HL-60/S4 treated with phorbol 12-myristate 13-acetate at 8.2 ng/mL for 4 days and 3 days (cell line): Measurements from ENCODE around the gene TMEM117.
"Not testable (repeated sequence)": the region's sequence is repeated elsewhere in the genome, so short reads cannot be mapped to it uniquely, and the experiment has no call there.

Experiments used
- in situ Hi-C: fragments of 300-500 bp; cut with MboI; formaldehyde crosslinking; loops from 2 replicates; pipeline ENCODE4 v1.15.0; 2022; ENCODE audit warnings: low sequenced_read_pairs

TMEM117 gene

DNA sequence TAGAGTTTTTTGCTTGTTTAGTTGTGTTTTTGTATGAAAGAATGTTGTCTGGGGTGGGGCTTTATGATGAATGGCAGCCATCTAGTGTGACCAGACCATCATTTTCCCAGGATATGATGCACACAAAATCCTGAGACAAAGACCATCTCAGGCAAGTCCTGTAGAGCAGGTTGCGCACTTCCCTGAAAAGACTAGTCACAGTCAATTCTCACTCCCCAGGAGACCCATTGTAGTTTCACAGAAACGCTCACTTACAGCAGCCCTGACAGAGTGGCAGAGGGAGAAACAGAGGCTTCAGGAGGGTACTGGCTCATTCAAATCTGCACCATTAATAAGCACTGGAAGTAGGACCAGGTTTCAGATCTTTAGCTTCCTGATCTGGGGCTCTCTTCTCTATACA is 183.2 kb downstream of the TMEM117 start:
- in situ Hi-C loops = no loop called here

DNA sequence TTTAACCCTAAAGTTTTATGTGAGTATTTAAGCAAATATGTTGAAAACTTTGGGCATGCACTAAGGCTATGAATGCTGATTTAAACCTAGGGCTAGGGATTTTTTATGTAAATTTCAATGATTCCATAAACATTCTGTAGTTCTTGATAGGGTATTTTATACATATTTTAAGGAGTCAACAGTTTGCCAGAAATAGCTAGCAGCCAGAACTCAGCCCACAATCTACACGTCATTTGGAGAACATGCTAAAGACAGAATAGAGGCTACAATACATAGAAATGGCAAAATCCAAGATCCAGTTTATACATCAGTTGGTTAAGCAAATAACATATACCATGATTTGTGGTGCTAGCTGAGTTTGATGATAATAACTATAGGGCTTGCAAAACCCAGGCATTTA is 184.7 kb downstream of the TMEM117 start:
- in situ Hi-C loops = no loop called here

DNA sequence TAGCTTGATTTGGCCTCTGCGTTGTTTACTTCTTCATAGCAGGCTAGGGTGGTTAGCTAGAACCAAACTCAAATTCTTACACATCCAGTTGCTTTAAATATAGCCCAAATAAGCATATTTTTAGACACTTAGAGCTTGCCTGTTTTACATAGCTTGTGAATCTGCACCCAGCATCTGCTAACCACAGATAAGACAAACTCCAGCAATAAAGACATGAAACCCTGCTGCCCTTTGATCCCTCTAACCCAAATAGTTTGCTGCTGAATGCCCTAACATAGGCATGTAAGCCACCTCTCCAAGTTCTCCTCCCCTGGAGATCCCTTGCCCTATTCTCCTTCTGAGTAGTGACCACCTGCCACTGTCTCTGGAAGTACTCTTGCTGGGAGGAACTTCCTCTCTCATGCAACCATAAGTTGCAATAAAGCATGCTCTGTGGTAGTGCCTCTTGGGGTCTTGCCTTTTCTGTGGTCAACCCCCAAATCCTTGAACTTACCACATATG is 185.6 kb downstream of the TMEM117 start:
- in situ Hi-C loops = no loop called here

DNA sequence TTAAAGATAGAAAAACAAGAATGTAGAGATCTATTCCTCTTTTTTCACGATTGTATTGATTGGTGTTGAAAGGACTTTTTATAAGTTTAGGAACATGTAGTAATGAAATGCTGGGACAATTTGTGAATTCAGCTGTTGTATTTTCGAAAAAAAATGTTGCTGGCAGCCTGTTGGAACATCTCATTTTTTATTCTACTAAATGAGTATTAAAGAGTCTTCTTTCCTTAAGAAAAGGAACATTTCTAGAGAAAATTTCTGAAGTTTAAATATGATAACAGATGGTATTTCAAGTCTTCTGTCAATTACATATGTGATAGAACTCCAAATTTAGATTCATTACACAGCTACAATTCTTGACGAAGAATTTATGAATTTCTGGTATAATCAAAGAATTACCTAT is 189.6 kb downstream of the TMEM117 start:
- in situ Hi-C loops = no loop called here

DNA sequence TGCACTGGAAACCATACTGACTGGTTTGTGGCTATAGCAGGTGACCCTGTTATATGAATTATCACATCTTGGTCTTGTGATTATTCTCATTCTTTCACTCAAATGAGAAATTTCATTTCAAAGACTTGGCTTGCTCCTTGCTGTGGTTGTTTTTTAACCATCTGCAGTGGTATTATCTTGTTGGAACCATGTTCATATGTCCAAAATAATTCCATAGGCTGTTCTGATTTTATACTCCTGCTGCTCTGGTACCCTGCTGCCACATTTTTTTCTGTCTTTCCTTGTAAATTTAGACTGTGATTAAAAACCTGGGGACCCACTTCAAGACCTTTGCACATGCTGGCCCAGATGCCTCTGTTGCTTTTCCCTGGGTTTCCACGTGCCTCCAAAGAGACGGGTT is 190.2 kb downstream of the TMEM117 start:
- in situ Hi-C loops = no loop called here

DNA sequence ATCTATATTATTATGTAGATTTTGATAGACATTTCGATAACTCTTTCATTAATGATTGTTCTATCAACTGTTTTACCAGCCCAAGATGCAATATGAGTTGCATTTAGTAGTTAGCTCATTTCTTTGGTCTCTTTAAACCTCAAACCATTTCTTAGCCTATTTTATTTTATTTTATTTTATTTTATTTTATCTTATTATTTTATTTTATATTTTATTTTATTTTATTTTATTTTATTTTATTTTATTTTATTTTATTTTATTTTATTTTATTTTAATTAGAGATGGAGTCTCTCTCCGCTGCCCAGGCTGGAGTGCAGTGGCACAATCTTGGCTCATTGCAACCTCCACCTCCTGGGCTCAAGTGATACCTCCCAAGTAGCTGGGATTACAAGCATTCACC is 191.0 kb downstream of the TMEM117 start:
- in situ Hi-C loops = not testable (repeated sequence)

DNA sequence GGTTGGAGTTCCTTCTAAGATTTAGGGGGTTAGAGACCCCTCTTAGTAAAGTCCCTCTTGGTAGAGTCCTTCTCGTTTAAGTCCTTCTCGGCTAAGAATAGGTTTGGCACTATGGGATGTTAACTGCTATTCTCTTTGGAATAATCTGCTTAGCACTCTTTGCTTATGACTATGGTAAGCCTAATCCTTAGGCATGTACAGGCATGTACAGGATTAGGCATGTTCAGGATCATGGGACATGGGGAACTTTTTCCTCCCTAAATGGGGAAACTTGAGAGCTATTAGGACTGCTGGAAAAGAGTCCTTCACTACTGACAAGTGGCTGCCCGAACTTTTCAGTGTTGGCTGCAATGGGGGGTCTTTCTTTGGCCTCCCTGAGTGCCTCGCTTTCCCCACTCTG is 193.3 kb downstream of the TMEM117 start:
- in situ Hi-C loops = no loop called here

DNA sequence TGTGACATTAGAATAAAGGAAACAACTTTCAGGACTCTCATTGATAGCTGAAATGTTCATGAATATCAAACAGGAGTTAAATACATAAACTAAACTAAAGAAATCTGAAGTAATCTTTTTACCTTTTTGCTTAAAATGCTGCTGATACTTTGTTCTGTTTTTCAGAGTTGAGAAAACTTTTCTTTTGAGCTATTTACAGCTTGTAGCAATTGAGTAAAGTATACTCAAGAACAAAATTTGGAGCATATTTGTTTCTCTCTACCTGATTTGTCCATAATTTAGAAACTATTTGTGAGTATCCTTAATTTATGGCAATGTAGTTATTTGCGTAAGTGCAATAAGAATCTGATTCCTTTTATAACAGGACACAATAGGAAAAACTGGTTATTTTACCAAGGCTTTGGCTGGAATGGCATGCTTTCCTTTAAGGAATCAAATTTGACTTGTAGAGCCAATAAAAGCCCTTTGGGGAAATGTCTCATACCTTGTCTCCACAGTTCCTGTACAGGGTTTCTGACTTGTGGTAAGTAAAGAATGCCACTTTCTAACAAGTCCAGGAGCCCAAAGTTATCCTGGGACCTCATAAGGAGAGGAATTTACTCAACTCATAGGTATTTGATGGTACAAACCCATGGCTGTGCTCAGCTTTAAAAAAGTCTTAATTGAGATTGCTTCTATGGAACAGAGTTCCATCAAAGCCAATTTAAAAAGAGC is 195.7 kb downstream of the TMEM117 start:
- in situ Hi-C loops = no loop called here

DNA sequence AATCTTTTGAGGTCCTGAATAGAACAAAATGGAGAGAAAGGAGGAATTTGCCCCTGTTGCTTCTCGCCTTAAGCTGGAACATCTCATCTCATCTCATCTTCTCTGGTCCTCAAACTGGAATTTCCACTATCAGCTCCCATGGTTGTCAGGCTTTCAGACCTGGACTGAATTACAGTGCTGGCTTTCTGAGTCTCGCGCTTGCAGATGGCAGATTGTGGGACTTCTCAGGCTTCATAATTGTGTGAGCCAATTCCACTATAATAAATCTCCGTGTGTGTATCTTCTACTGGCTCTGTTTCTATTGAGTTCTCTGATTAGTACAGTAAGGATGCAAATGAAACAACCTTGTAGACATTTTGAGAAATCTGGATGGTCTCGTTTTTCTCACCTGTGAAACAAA is 199.0 kb downstream of the TMEM117 start:
- in situ Hi-C loops = no loop called here

DNA sequence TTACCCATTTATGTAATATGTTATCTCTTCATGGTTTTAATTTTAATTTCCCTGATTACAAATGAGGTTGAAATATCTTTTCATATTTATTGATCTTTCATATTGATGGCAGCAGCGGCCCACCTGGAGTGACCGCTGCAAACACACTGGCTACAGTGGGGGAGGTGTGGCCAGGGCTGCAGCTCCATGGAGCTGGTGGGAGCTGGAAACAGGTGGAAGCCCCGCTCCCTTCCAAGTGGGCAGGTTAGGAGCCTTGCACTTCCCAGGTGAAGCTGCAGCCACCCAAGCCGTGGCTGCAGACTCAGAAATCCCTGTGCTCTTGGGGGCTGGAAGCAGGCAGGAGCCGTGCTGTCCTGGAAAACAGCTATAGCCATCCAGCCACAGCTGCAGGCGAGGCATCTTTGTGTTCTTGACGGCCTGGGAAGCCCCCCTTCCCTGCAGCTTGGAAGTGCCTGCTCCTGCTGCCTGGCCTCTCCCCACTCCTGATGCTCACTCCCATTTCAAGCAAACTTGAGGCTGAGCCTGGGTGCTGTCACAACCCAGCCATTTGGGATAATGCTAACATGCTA is 201.1 kb downstream of the TMEM117 start:
- in situ Hi-C loops = no loop called here

DNA sequence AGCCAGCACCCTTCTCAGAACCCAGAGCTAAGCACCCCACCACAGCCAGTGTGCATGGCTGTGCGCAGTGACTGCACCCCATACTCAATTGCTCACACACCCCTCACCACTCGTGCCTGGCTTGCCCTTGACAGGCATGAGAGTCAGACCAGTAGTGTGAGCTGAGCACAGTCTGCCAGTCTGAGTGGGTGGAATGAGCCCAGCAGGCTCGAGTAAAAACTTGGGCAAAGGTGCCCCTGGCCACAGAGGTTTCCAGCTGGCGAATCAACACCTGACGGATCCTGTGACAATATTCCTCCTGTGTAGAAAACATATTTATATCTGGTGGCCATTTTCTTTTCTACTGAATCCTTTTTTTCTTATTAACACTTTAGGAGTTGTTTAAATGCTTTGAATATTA is 202.5 kb downstream of the TMEM117 start:
- in situ Hi-C loops = no loop called here

DNA sequence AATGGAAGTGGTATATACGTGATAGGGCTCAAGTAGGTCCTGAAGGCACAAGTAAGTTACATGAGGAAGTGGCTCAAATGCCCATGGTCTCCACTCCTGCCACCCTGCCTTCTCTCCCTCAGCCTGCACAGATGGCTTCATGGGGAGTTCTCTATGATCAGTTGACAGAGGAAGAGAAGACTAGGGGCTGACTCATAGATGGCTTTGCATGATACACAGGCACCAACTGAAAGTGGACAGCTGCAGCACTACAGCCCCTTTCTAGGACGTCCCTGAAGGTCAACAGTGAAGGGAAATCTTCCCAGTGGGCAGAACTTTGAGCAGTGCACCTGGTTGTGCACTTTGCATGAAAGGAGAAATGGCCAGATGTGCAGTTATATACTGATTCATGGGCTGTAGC is 208.6 kb downstream of the TMEM117 start:
- in situ Hi-C loops = not testable (repeated sequence)

DNA sequence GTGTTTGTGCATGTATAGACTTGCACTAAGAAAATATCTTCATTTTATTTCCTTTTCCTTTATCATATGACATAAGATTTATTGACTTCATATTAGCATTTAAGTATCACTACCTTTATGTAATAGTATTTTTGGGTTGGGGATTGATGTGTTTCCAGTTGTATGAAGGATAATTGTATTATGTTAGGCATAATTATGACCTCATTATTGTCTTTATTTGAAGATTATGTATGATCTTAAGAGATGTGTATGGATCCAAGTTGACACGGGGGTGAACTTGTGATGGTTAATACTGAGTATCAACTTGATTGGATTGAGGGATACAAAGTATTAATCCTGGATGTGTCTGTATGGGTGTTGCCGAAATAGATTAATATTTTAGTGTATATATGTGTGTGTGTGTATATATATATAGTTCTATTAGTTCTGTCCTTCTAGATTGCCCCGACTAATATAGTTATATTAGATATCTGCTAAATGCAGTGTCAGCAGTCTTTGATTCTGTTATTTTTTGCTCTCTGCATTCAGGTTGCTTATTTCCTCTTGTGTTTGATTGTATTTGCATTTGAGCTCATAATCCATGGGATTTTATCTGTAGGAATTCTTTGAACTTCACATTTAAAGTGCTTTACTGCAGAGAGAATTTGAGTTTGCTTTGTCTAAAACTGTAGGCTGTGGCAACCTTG is 211.0 kb downstream of the TMEM117 start:
- in situ Hi-C loops = no loop called here

DNA sequence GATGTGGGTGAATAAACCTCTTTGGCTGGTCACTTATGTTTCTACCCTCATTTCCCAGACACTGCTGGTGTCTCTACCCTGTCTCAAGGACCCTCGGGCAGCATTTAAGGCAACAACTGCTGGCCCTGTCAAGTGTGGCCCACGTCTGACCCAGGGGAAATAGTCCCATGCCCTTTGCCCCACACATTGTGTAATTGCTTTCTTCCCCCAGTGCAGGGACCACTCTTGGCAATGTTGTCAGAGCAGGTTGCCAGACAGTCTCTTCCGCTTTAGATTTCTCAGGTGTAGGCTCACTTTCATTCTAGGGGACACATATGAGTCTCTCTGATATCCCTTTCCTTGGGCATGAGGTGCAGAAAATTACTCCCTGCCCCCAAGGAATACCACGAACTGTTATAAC is 216.7 kb downstream of the TMEM117 start:
- in situ Hi-C loops = no loop called here

DNA sequence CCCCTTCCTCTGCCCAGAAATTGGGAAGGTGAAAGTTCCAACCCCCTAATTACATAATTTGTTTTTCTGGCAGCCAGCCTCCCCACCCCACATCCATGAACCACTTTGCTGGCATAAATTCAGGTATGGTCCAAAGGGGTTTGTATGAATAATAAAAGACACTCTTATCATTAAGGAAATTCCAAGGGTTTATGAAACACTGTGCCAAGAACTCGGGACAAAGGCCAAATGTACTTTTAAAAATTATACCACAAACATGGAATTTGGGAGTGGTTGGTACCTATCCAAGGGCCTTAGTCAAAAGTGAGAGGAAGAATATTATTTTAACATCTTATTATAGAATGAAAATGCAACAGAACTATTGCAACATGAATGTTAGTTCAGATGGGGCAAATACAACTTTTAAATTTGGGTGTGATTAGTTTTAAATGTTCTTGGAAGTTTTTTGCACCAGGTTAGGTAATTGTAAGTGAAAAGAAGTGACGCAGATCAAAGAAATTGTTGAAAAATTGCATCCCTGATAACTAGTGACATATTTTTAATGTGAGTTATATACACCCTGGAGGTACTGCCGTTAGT is 217.8 kb downstream of the TMEM117 start:
- in situ Hi-C loops = no loop called here

DNA sequence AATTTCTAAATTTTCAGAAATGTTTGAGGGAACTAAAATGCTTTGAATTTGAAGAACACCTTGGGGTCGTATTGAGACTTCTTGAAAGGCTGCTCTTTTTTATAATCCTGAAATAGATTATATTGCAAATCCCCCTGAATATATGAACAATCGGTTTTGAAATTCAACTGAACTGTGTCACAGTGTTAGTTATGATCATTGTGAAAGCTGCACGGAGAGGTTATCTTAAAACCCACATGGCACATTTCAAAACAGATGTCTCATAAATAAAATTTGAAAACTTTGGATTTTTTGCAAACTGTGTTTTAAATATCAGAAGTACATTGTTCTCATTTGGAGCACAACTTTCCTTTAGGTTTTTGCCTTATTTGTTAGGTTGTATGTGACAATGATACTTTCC is 218.4 kb downstream of the TMEM117 start:
- in situ Hi-C loops = no loop called here

DNA sequence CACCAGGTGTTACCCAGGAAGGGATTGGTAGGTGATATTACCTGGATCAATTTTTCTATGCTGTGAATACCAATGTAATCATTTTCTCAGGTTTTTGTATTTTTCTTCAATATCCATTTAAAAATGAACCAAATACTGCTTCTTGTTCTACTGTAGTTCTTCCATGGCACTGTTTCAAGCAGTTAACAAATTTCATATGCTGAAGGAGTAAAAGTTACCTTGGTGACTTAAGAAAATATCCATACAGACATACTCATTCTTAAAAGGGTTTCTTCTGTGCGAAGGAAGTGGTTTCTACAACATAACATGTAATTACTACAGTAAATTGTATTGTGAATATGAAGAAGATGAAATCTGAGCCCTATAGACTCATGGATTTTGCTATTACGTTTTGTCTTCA is 222.5 kb downstream of the TMEM117 start:
- in situ Hi-C loops = no loop called here

DNA sequence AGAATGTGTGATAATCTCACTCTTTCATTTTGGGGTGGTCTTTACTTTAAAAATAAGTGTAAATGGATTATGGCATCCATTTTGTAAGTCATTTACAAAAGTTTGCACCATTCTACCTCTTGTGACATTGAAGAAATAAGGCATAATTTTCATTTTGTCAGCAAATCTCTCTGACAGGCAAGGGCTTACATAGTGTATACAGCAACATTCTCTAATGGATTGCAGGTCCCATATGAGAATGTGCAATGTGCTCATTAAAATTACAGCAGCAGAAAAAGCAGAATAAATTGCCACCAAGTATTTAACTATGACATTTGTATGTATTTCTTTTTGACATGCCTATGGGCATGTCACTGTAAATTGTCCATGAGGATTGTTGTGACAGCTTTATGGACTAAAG is 223.6 kb downstream of the TMEM117 start:
- in situ Hi-C loops = no loop called here

DNA sequence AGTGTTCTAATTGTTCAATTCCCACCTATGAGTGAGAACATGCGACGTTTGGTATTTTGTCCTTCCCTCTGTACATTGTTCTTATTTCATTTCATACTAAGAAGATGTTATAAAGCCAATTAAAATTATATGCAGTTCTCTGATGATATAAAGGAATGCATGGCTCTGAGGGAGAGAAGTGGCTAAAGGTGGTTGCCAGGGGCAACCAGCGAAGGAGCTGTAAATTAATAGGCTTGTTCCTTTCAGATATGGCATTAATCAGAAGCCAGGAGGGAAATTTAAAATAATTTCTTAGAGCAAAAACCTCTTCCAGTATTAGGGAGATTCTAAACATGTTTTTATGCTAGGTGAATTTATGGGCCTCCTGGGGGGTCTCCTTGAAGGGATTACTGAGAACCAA is 227.8 kb downstream of the TMEM117 start:
- in situ Hi-C loops = no loop called here

DNA sequence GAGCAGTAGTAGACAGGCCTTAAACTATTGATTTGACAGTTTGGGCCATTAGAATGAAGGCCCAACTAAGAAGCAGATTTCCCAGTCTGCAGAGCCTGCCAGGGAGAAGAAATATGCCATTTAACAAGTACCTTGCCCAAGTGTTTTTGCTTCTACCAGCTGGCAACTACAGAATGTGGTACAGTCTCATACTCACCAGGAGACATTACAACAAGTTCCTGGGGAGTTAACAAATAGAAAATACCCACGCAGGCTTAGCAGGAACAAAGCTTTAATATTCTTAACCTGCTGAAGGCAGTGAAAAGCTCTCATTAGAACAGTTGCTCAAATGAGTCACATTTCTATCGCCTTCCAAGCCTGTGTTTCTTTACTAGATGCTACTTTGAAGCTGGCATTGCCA is 241.0 kb downstream of the TMEM117 start:
- in situ Hi-C loops = no loop called here

DNA sequence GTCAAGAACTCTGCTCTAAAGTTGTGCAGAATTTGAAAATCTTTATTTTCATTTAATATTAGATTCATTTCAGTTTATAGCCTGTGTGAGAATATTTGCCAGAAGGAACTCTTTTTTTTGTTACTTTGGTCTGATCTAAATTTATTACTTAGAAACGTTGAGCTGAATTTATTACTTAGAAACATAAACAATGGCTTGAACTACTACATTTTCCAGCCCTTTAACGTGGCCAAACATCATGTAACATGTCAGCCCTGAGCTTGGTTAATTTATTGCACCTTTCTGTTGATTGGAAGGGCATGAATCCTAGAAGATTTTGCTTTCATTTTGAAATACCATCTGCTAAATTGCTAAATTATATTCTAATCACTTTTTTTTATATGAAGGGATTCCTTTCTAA is 241.4 kb downstream of the TMEM117 start:
- in situ Hi-C loops = no loop called here

DNA sequence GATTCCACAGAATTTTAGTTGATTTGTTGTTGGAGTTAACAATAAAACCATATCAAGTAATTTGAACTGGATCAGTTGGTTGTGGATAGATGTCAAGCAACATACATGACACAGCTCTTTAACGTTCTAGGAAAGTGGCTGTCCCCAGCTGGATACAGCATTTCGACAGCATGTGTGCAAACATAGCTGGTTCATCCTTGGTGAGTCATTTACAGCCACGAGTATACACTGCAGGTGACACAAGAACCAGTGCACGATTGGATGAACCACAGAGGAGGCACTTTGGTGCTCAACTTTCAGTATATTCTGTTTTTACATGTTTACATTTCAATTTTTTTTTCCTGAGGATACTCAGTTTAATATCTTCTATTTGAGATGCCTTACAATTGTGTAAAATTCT is 242.4 kb downstream of the TMEM117 start:
- in situ Hi-C loops = no loop called here
